Mesendoderm (in vitro differentiated cells): Measurements from ENCODE around the gene ZNF469.

Experiments used
- DNase-seq: peaks from one replicate; pipeline ENCODE4 v3.0.0; 2013
- H2AK5ac ChIP-seq: 2 replicates; pipeline ENCODE4 v1.6.1; 2013; ENCODE audit warnings: low read length, inconsistent platforms
- H2BK120ac ChIP-seq: 2 replicates; pipeline ENCODE4 v1.6.1; 2013; ENCODE audit warnings: low read depth, mild to moderate bottlenecking, low read length, moderate library complexity, mixed read lengths
- H2BK15ac ChIP-seq: replicated peaks from 2 replicates; pipeline ENCODE4 v1.6.1; 2013; ENCODE audit warnings: low read depth, mild to moderate bottlenecking, moderate library complexity
- H2BK5ac ChIP-seq: 2 replicates; pipeline ENCODE4 v1.6.1; 2013; ENCODE audit warnings: low read length, inconsistent platforms
- H3K18ac ChIP-seq: 2 replicates; pipeline ENCODE4 v1.6.1; 2013; ENCODE audit warnings: mild to moderate bottlenecking, low read length, mixed read lengths
- H3K23ac ChIP-seq: one replicate; pipeline ENCODE4 v1.6.1; 2013; ENCODE audit warnings: low read length
- H3K27ac ChIP-seq: 2 replicates; pipeline ENCODE4 v1.5.1; 2013; ENCODE audit warnings: low read depth, mild to moderate bottlenecking, inconsistent platforms, low read length, moderate library complexity
- H3K27me3 ChIP-seq: 2 replicates; pipeline ENCODE4 v1.6.1; 2013; ENCODE audit warnings: low read length, control low read depth, mild to moderate bottlenecking, inconsistent platforms; ENCODE audit not compliant: insufficient read depth, poor library complexity
- H3K36me3 ChIP-seq: 2 replicates; pipeline ENCODE4 v1.6.1; 2013; ENCODE audit warnings: low read length, inconsistent platforms; ENCODE audit not compliant: control insufficient read depth, insufficient read depth
- H3K4ac ChIP-seq: one replicate; pipeline ENCODE4 v1.6.1; 2013; ENCODE audit warnings: low read depth, mild to moderate bottlenecking, low read length, moderate library complexity
- H3K4me1 ChIP-seq: 2 replicates; pipeline ENCODE4 v1.6.1; 2013; ENCODE audit warnings: low read depth, low read length, inconsistent platforms; ENCODE audit not compliant: control insufficient read depth
- H3K4me2 ChIP-seq: 2 replicates; pipeline ENCODE4 v1.6.1; 2013; ENCODE audit warnings: low read length
- H3K4me3 ChIP-seq: 2 replicates; pipeline ENCODE4 v1.5.1; 2013; ENCODE audit warnings: mild to moderate bottlenecking, low read length
- H3K56ac ChIP-seq: one replicate; pipeline ENCODE4 v1.6.1; 2013; ENCODE audit warnings: low read length
- H3K79me1 ChIP-seq: 2 replicates; pipeline ENCODE4 v1.6.1; 2013; ENCODE audit warnings: low read length, inconsistent platforms
- H3K79me2 ChIP-seq: 2 replicates; pipeline ENCODE4 v1.6.1; 2013; ENCODE audit warnings: mild to moderate bottlenecking, low read length; ENCODE audit not compliant: control insufficient read depth, insufficient read depth
- H3K9ac ChIP-seq: 2 replicates; pipeline ENCODE4 v1.6.1; 2013; ENCODE audit warnings: low read length, inconsistent platforms
- H4K5ac ChIP-seq: one replicate; pipeline ENCODE4 v1.6.1; 2013; ENCODE audit warnings: low read length
- H4K8ac ChIP-seq: one replicate; pipeline ENCODE4 v1.6.1; 2013; ENCODE audit warnings: low read depth, mild to moderate bottlenecking, control low read depth, low read length, moderate library complexity
- WGBS: extraction: QIAGEN DNeasy Blood & Tissue Kit; methylation state at CpG from one replicate; pipeline ENCODE4 v1.1.7; 2013; ENCODE audit warnings: low lambda C conversion rate, missing lambda C conversion rate; ENCODE audit not compliant: insufficient coverage; ENCODE audit errors: extremely low coverage; 5-methylcytosine and 5-hydroxymethylcytosine counted together

The ZNF469 gene

GRCh38 chr16:88427376-88427775, 44.6 kb downstream of the ZNF469 start:
- Histone ChIP-seq H3K4me2 (no peak overlapping the region), H3K36me3 (no peaks in the 10 kb centered on the region), H3K18ac (no peak overlapping the region), H3K9ac (no peak overlapping the region), H3K56ac (no peak overlapping the region), H4K8ac (no peak overlapping the region), H3K4ac (no peak overlapping the region), H3K79me1 (no peaks in the 10 kb centered on the region), H4K5ac (no peak overlapping the region), H3K27me3 (no peaks in the 10 kb centered on the region), H3K4me3 (no peak overlapping the region), H3K23ac (no peak overlapping the region), H2AK5ac (no peak overlapping the region), H2BK120ac (no peak overlapping the region), H3K4me1 (no peaks in the 10 kb centered on the region), H3K79me2 (no peaks in the 10 kb centered on the region), H3K27ac (no peak overlapping the region), H2BK15ac (no peak overlapping the region), H2BK5ac (no peak overlapping the region)
- no peak for DNase-seq
- WGBS = no CpG with 5 or more reads among the region's 19 CpGs

- no peak overlapping the region for H3K4me2 ChIP-seq
- no peak overlapping the region for H3K56ac ChIP-seq
- no peak overlapping the region for H3K23ac ChIP-seq
- H2AK5ac ChIP-seq = no peak overlapping the region
- no peaks in the 10 kb centered on the region for H3K36me3 ChIP-seq
- no peak overlapping the region for H3K4me3 ChIP-seq
- no peak overlapping the region for H3K27ac ChIP-seq
- no peak for DNase-seq
- no peak overlapping the region for H3K9ac ChIP-seq
- WGBS = no CpG with 5 or more reads among the region's 19 CpGs
- no peak overlapping the region for H3K18ac ChIP-seq
- no peak overlapping the region for H4K5ac ChIP-seq
- no peaks in the 10 kb centered on the region for H3K27me3 ChIP-seq
- no peaks in the 10 kb centered on the region for H3K4me1 ChIP-seq
- no peak overlapping the region for H2BK120ac ChIP-seq
- no peak overlapping the region for H2BK5ac ChIP-seq
- no peak overlapping the region for H4K8ac ChIP-seq
- no peaks in the 10 kb centered on the region for H3K79me2 ChIP-seq
- H3K79me1 ChIP-seq = no peaks in the 10 kb centered on the region
- no peak overlapping the region for H3K4ac ChIP-seq
- no peak overlapping the region for H2BK15ac ChIP-seq
These were observed 45.4 kb downstream of the ZNF469 start for GRCh38 chr16:88428156-88428555.

GRCh38 chr16:88428616-88429386, 46.0 kb downstream of the ZNF469 start:
- Histone ChIP-seq H3K36me3 (no peaks in the 10 kb centered on the region), H2AK5ac (no peak overlapping the region), H3K4ac (no peak overlapping the region), H3K79me1 (no peaks in the 10 kb centered on the region), H3K27ac (no peak overlapping the region), H3K18ac (no peak overlapping the region), H3K23ac (no peak overlapping the region), H3K4me2 (no peak overlapping the region), H2BK15ac (no peak overlapping the region), H3K4me1 (no peaks in the 10 kb centered on the region), H4K8ac (no peak overlapping the region), H3K9ac (no peak overlapping the region), H2BK5ac (no peak overlapping the region), H3K27me3 (no peaks in the 10 kb centered on the region), H2BK120ac (no peak overlapping the region), H4K5ac (no peak overlapping the region), H3K4me3 (no peak overlapping the region), H3K56ac (no peak overlapping the region), H3K79me2 (no peaks in the 10 kb centered on the region)
- no CpG with 5 or more reads among the region's 34 CpGs for WGBS
- no peak for DNase-seq

GRCh38 chr16:88429387-88430184, 46.8 kb downstream of the ZNF469 start:
- DNase-seq = no peak
- Histone ChIP-seq H3K4ac (no peak overlapping the region), H2BK5ac (no peak overlapping the region), H4K5ac (no peak overlapping the region), H3K27ac (no peak overlapping the region), H3K79me1 (no peaks in the 10 kb centered on the region), H3K4me1 (no peaks in the 10 kb centered on the region), H3K23ac (no peak overlapping the region), H3K4me3 (no peak overlapping the region), H2AK5ac (no peak overlapping the region), H3K36me3 (no peaks in the 10 kb centered on the region), H3K56ac (peak overlapping the region; percentile 70), H3K18ac (no peak overlapping the region), H3K27me3 (no peaks in the 10 kb centered on the region), H2BK120ac (no peak overlapping the region), H3K79me2 (no peaks in the 10 kb centered on the region), H2BK15ac (no peak overlapping the region), H3K4me2 (no peak overlapping the region), H4K8ac (no peak overlapping the region), H3K9ac (peak overlapping the region; percentile 53)
- no CpG with 5 or more reads among the region's 48 CpGs for WGBS

GRCh38 chr16:88430185-88430523, 47.4 kb downstream of the ZNF469 start:
- H3K23ac ChIP-seq = no peak overlapping the region
- no peaks in the 10 kb centered on the region for H3K36me3 ChIP-seq
- H3K27ac ChIP-seq = no peak overlapping the region
- WGBS = no CpG with 5 or more reads among the region's 36 CpGs
- no peaks in the 10 kb centered on the region for H3K79me2 ChIP-seq
- no peak overlapping the region for H4K5ac ChIP-seq
- H3K56ac ChIP-seq = peak overlapping the region; percentile 70
- peak overlapping the region; percentile 15 for H3K18ac ChIP-seq
- no peak overlapping the region for H2BK15ac ChIP-seq
- H4K8ac ChIP-seq = no peak overlapping the region
- peak overlapping the region; percentile 27 for H3K4me2 ChIP-seq
- no peak for DNase-seq
- H2BK5ac ChIP-seq = no peak overlapping the region
- H3K79me1 ChIP-seq = no peaks in the 10 kb centered on the region
- no peak overlapping the region for H2BK120ac ChIP-seq
- H2AK5ac ChIP-seq = no peak overlapping the region
- H3K4ac ChIP-seq = no peak overlapping the region
- no peak overlapping the region for H3K4me3 ChIP-seq
- H3K9ac ChIP-seq = peak overlapping the region; percentile 53
- no peaks in the 10 kb centered on the region for H3K27me3 ChIP-seq
- no peaks in the 10 kb centered on the region for H3K4me1 ChIP-seq
